ENCODE measurements around the gene ZNF626.

The ZNF626 gene

GRCh38 chr19:20607943-20608342 lies 53.4 kb downstream of the ZNF626 start:
- peaks cover 3% of the 10 kb centered on the region for H3K36me3 Mint-ChIP-seq (ENCODE audit: low read depth)
- H3K9me3 Mint-ChIP-seq, result peaks cover 57% of the 10 kb centered on the region
- H3K4me1 Mint-ChIP-seq, result no peaks in the 10 kb centered on the region
- DNase-seq (no peak), ATAC-seq (no peak)
- H3K4me3 Mint-ChIP-seq, result no peak overlapping the region
- no peak overlapping the region for H3K27ac Mint-ChIP-seq
- no peaks in the 10 kb centered on the region for H3K27me3 Mint-ChIP-seq
